NT2/D1 (cell line): ENCODE results near the gene CCDC117.

ENCODE experiments used
- YY1 ChIP-seq: IDR thresholded peaks from 2 replicates; pipeline ENCODE4 v1.6.1; 2011; ENCODE audit not compliant: insufficient read length, insufficient read depth
- ZNF274 ChIP-seq: IDR thresholded peaks from 2 replicates; pipeline ENCODE4 v1.6.1; 2011; ENCODE audit warnings: mild to moderate bottlenecking, low read depth, low read length

DNA sequence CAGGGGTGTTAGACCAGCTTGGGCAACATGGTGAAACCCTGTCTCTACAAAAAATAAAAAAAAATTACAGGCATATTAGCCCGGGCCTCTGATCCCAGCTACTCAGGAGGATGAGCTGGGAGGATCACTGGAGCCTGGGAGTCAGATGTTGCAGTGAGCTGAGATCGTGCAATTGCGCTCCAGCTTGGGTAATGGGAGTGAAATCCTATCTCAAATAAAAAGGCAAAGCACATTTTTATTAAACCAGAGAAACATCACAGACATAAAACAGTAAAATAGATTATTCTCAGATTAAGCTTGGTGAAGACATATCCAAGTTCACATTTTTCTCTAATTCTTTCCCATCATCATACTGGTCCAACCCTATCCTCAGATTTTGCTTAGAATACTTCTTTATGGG, 57.9 kb downstream of the CCDC117 start:
- TF ChIP-seq YY1 = no peak
- no peak for TF ChIP-seq ZNF274
